ENCODE data around the gene PLN. TPM values are rescaled to one million over a fixed set of nuclear protein-coding genes. Genes with fewer than 3 reads are reported as not detected.

PLN gene
- polyA plus RNA-seq, 1 of the 3 experiments (the other 2 are of a cell fraction): not detected

DNA sequence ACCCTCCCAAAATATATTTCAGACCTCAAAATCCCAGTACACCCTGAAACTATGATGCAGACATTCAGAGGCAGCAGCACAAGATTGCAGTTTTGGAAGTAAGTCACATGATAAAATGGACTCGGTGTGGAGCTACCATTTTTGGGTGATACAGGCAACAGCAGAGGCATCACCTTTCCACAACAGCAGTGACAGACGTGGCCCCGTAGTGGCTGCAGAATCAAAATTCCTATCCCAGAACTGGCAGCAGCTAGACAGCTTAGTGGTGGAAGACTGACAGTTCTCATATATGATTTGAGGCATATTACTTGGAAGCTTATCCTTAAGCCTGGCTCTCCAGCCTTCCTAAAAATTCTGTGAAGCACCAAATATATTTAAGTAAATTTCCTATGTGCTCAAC is 19.9 kb downstream of the PLN start:
- TF ChIP-seq CHD2 (IDR thresholded peaks at IDR 0.05; ENCODE audit: low read length, partially characterized antibody): no peak
- no peak for TF ChIP-seq RFX5 (IDR thresholded peaks at IDR 0.05; ENCODE audit: low read length)
- no peak for TF ChIP-seq SIN3A (IDR thresholded peaks at IDR 0.05; ENCODE audit: borderline replicate concordance, low read depth, low read length)
- no peak for TF ChIP-seq YY1 (IDR thresholded peaks at IDR 0.05; ENCODE audit: low read depth)
- TF ChIP-seq MEF2A (IDR thresholded peaks at IDR 0.05; ENCODE audit: borderline replicate concordance, low read depth): no peak
- no peak for TF ChIP-seq RCOR1 (IDR thresholded peaks at IDR 0.05; ENCODE audit: low read length)
- TF ChIP-seq GABPA (IDR thresholded peaks at IDR 0.05; ENCODE audit: low read depth): no peak
- no peak for TF ChIP-seq EP300 (IDR thresholded peaks at IDR 0.05; ENCODE audit: borderline replicate concordance in 1 of 2, low read depth in 1 of 2, low read length in 1 of 2)
- no peak for TF ChIP-seq POLR2AphosphoS5 (IDR thresholded peaks at IDR 0.05; ENCODE audit: low read depth, low read length)
- TF ChIP-seq RAD21 (IDR thresholded peaks at IDR 0.05; ENCODE audit: low read length): no peak
- TF ChIP-seq FOSL2 (IDR thresholded peaks at IDR 0.05; ENCODE audit: borderline replicate concordance, low read depth): no peak
- TF ChIP-seq NRF1 (IDR thresholded peaks at IDR 0.05; ENCODE audit: low read depth, low read length): no peak
- no peak for TF ChIP-seq RXRA (IDR thresholded peaks at IDR 0.05; ENCODE audit: borderline replicate concordance, low read depth)
- TF ChIP-seq, protein P1, sequence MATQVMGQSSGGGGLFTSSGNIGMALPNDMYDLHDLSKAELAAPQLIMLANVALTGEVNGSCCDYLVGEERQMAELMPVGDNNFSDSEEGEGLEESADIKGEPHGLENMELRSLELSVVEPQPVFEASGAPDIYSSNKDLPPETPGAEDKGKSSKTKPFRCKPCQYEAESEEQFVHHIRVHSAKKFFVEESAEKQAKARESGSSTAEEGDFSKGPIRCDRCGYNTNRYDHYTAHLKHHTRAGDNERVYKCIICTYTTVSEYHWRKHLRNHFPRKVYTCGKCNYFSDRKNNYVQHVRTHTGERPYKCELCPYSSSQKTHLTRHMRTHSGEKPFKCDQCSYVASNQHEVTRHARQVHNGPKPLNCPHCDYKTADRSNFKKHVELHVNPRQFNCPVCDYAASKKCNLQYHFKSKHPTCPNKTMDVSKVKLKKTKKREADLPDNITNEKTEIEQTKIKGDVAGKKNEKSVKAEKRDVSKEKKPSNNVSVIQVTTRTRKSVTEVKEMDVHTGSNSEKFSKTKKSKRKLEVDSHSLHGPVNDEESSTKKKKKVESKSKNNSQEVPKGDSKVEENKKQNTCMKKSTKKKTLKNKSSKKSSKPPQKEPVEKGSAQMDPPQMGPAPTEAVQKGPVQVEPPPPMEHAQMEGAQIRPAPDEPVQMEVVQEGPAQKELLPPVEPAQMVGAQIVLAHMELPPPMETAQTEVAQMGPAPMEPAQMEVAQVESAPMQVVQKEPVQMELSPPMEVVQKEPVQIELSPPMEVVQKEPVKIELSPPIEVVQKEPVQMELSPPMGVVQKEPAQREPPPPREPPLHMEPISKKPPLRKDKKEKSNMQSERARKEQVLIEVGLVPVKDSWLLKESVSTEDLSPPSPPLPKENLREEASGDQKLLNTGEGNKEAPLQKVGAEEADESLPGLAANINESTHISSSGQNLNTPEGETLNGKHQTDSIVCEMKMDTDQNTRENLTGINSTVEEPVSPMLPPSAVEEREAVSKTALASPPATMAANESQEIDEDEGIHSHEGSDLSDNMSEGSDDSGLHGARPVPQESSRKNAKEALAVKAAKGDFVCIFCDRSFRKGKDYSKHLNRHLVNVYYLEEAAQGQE (IDR thresholded peaks at IDR 0.05; ENCODE audit: low read depth, low read length): no peak
- no peak for TF ChIP-seq TAF1 (IDR thresholded peaks at IDR 0.05; ENCODE audit: borderline replicate concordance, low read depth, low read length)
- TF ChIP-seq ELF1 (IDR thresholded peaks at IDR 0.05): no peak
- TF ChIP-seq, protein P2, sequence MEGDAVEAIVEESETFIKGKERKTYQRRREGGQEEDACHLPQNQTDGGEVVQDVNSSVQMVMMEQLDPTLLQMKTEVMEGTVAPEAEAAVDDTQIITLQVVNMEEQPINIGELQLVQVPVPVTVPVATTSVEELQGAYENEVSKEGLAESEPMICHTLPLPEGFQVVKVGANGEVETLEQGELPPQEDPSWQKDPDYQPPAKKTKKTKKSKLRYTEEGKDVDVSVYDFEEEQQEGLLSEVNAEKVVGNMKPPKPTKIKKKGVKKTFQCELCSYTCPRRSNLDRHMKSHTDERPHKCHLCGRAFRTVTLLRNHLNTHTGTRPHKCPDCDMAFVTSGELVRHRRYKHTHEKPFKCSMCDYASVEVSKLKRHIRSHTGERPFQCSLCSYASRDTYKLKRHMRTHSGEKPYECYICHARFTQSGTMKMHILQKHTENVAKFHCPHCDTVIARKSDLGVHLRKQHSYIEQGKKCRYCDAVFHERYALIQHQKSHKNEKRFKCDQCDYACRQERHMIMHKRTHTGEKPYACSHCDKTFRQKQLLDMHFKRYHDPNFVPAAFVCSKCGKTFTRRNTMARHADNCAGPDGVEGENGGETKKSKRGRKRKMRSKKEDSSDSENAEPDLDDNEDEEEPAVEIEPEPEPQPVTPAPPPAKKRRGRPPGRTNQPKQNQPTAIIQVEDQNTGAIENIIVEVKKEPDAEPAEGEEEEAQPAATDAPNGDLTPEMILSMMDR (IDR thresholded peaks at IDR 0.05): no peak
- TF ChIP-seq SMC3 (IDR thresholded peaks at IDR 0.05; ENCODE audit: low read depth, low read length): no peak
- Histone ChIP-seq H3K9ac (no peak overlapping the region), H3K9me3 (0 out of 2 replicates have a peak, but pooled peaks cover under 1% of the 10 kb centered on the region), H3K4me2 (no peak overlapping the region), H3F3A (replicated peaks; ENCODE audit: insufficient read depth) (no peaks in the 10 kb centered on the region), H2AFZ (ENCODE audit: low read depth) (no peak overlapping the region), H3K79me2 (ENCODE audit: insufficient read depth) (no peaks in the 10 kb centered on the region; the same call in 1 of the 2 replicates), H4K20me1 (ENCODE audit: insufficient read depth) (0 out of 2 replicates have a peak, but pooled peaks cover 8% of the 10 kb centered on the region), H3K4me3 (ENCODE audit: low read depth in 2 of 2, low read length in 1 of 2) (no peak overlapping the region), H3K4me1 (ENCODE audit: control insufficient read depth in 1 of 2, insufficient read depth in 2 of 2, low read depth in 1 of 2, low read length in 1 of 2) (no peaks in the 10 kb centered on the region), H3K27me3 (ENCODE audit: insufficient read depth) (no peaks in the 10 kb centered on the region), H3K9me2 (no peaks in the 10 kb centered on the region), H3K27ac (ENCODE audit: low read depth in 2 of 2, low read length in 1 of 2) (no peak overlapping the region), H3K36me3 (replicated peaks in 1 of 2; ENCODE audit: control insufficient read depth in 1 of 2, insufficient read depth in 2 of 2, low read length in 1 of 2) (peaks cover 0 to 7% of the 10 kb centered on the region in 2 experiments)
- POLR2A ChIA-PET: no interaction called here
- no peak for DNase-seq
- 91% methylated on average over 3 of the region's 3 CpGs for WGBS (ENCODE audit: low lambda C conversion rate)
- CTCF ChIA-PET: interaction anchor here (1.8 to 2.8 kb wide), 3 partner anchors 8 to 285 kb away, joined by 4 to 14 read pairs (median 5); no protein-coding TSS in a partner anchor

Measured in SK-N-SH (cell line).